Activated naive CD4-positive, alpha-beta T cell treated with anti-CD3 and anti-CD28 coated beads for 36 hours (primary cell): Measurements from ENCODE around the gene TOR1A. TPM values are rescaled to one million over a fixed set of nuclear protein-coding genes. Genes with fewer than 3 reads are reported as not detected.
A peak's percentile ranks its signal among the peaks of the same experiment; 100 is the strongest.

Experiments
- CTCF ChIA-PET: fragments of 350-600 bp; sonication (Branson Sonifier 250); formaldehyde crosslinking; loops from one replicate; lab custom pipeline; 2021; ENCODE audit warnings: antibody characterized with exemption; lab: Charles Lee
- DNase-seq: peaks from one replicate; pipeline ENCODE4 v3.0.0-alpha.2; 2020
- H3K27ac Mint-ChIP-seq: one replicate; pipeline ENCODE4 v1.8.0; 2021; ENCODE audit warnings: mild to moderate bottlenecking, mixed read lengths
- H3K27me3 Mint-ChIP-seq: one replicate; pipeline ENCODE4 v1.8.0; 2021; ENCODE audit warnings: low read depth, mixed read lengths
- H3K36me3 Mint-ChIP-seq: one replicate; pipeline ENCODE4 v1.8.0; 2021; ENCODE audit warnings: low read depth, mixed read lengths
- H3K4me1 Mint-ChIP-seq: one replicate; pipeline ENCODE4 v1.8.0; 2021; ENCODE audit warnings: low read depth, mixed read lengths
- H3K4me3 Mint-ChIP-seq: one replicate; pipeline ENCODE4 v1.8.0; 2021; ENCODE audit warnings: mild to moderate bottlenecking, moderate library complexity, mixed read lengths
- H3K9me3 Mint-ChIP-seq: one replicate; pipeline ENCODE4 v1.8.0; 2021; ENCODE audit warnings: mixed read lengths
- intact Hi-C: fragments of 100-400 bp; cut with micrococcal nuclease; formaldehyde crosslinking; loops from one replicate; pipeline ENCODE4 v1.15.1; 2023
- total RNA-seq, 2 experiments: library from RNA; stranded (reverse); gene quantifications; one replicate each; pipeline ENCODE4 v1.2.3, GENCODE V29; 2021

The TOR1A gene, protein sequence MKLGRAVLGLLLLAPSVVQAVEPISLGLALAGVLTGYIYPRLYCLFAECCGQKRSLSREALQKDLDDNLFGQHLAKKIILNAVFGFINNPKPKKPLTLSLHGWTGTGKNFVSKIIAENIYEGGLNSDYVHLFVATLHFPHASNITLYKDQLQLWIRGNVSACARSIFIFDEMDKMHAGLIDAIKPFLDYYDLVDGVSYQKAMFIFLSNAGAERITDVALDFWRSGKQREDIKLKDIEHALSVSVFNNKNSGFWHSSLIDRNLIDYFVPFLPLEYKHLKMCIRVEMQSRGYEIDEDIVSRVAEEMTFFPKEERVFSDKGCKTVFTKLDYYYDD
- 10 to 100 TPM; 26.2 to 28.2 TPM for total RNA-seq

DNA sequence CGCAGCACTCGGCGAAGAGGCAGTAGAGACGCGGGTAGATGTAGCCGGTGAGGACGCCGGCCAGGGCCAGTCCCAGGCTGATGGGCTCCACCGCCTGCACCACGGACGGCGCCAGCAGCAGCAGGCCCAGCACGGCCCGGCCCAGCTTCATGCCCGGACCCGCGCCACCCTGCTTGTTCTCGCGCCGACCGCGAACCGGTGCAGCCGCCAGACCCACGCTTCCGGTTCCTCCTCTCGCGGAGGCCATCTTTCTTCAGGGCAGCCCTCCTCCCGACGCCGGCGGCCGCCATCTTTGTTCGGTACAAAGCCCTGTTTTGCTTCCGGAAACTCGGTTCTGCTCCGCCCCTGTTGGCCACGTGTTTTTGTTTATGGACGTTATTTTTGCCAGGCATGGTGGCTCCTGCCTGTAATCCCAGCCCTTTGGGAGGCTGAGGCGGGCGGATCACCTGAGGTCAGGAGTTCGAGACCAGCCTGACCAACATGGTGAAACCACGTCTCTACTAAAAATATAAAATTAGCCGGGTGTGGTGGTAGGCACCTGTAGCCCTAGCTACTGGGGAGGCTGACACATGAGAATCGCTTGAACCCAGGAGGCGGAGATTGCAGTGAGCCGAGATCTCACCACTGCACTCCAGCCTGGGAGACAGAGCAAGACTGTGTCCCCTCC is at the start of gene TOR1A:
Gene TOR1A (minus strand): TSS at position 202 of the 667 bp plus-strand sequence. CDS start 51 bp downstream, at position 151.
- intact Hi-C loops = loop anchor here (1.0 to 10.0 kb wide), 4 partner anchors 11 to 1479 kb away; partner anchors contain the start of genes C9orf78, SLC27A4 and USP20
- CTCF ChIA-PET = no interaction called here
- Mint-ChIP-seq H3K36me3 (peaks cover 15% of the 10 kb centered on the region), H3K27ac (peak within 1 kb of the TSS; percentile 77), H3K27me3 (no peaks in the 10 kb centered on the region), H3K9me3 (no peaks in the 10 kb centered on the region), H3K4me3 (peak within 1 kb of the TSS; percentile 79), H3K4me1 (peaks cover 13% of the 10 kb centered on the region)
- peak; percentile 96 for DNase-seq

DNA sequence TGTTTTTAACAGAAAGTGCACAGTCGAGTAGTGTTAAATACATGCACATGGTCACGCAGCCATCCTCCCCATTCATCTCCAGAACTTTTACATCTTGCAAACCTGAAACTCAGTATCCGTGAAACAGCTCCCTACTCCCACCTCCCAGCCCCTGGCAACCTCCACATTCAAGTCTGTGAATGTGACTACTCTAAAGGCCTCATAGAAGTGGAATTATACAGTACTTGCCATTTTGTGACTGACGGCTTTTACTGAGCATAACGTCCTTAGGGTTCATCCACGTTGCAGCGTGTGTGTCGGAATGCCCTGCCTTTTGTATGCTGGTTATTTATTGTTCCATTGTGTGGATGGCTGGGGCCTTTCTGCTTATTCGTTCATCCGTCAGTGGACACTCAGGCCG is 47.1 kb upstream of the TOR1A start:
- Mint-ChIP-seq H3K4me3 (no peak overlapping the region), H3K27me3 (no peaks in the 10 kb centered on the region), H3K9me3 (no peaks in the 10 kb centered on the region), H3K27ac (peak overlapping the region; percentile 91), H3K4me1 (peaks cover 57% of the 10 kb centered on the region), H3K36me3 (peaks cover 25% of the 10 kb centered on the region)
- intact Hi-C loops = no loop called here
- CTCF ChIA-PET = no interaction called here
- DNase-seq = no peak

- peaks cover 35% of the 10 kb centered on the region for H3K36me3 Mint-ChIP-seq
Observed at GRCh38 chr9:129869585-129870501, 45.9 kb upstream of the TOR1A start.

GRCh38 chr9:129868872-129869486 is 45.0 kb upstream of the TOR1A start:
- intact Hi-C loops = loop anchor here (1.0 to 5.0 kb wide), 2 partner anchors 15 to 47 kb away; partner anchors contain the start of gene TOR1A
- peaks cover 72% of the 10 kb centered on the region for H3K4me1 Mint-ChIP-seq
- H3K9me3 Mint-ChIP-seq = no peaks in the 10 kb centered on the region
- H3K27ac Mint-ChIP-seq = peak overlapping the region; percentile 91
- H3K4me3 Mint-ChIP-seq = peak overlapping the region; percentile 66
- H3K36me3 Mint-ChIP-seq = peaks cover 32% of the 10 kb centered on the region
- peak; percentile 96 for DNase-seq
- H3K27me3 Mint-ChIP-seq = no peaks in the 10 kb centered on the region
- CTCF ChIA-PET = interaction anchor here (0.5 to 1.5 kb wide), 2 partner anchors 30 to 76 kb away, joined by 3 to 5 read pairs; no protein-coding TSS in a partner anchor

More at GRCh38 chr9:129869585-129870501, 45.9 kb upstream of the TOR1A start:
- Mint-ChIP-seq H3K27me3 (no peaks in the 10 kb centered on the region), H3K9me3 (no peaks in the 10 kb centered on the region), H3K27ac (peak overlapping the region; percentile 91), H3K4me1 (peaks cover 68% of the 10 kb centered on the region), H3K4me3 (peak overlapping the region; percentile 66)
- intact Hi-C loops = loop anchor here (1.0 to 5.0 kb wide), 2 partner anchors 14 to 48 kb away; partner anchors contain the start of gene TOR1A
- CTCF ChIA-PET = interaction anchor here (1.5 kb wide), 1 partner anchor 31 kb away, joined by 5 read pairs; no protein-coding TSS in a partner anchor
- no peak for DNase-seq

GRCh38 chr9:129868023-129868871 is 44.3 kb upstream of the TOR1A start:
- intact Hi-C loops = loop anchor here (5.0 kb wide), 1 partner anchor 46 kb away; the partner anchor contains the start of gene TOR1A
- CTCF ChIA-PET = interaction anchor here (1.5 kb wide), 1 partner anchor 30 kb away, joined by 5 read pairs; no protein-coding TSS in a partner anchor
- Mint-ChIP-seq H3K27me3 (no peaks in the 10 kb centered on the region), H3K36me3 (peaks cover 30% of the 10 kb centered on the region), H3K27ac (peak overlapping the region; percentile 91), H3K9me3 (no peaks in the 10 kb centered on the region), H3K4me3 (peak overlapping the region; percentile 66), H3K4me1 (peaks cover 76% of the 10 kb centered on the region)
- DNase-seq = no peak

- Mint-ChIP-seq H3K27me3 (no peaks in the 10 kb centered on the region), H3K4me3 (peak overlapping the region; percentile 45), H3K36me3 (peaks cover 31% of the 10 kb centered on the region), H3K9me3 (no peaks in the 10 kb centered on the region), H3K4me1 (peaks cover 80% of the 10 kb centered on the region), H3K27ac (peak overlapping the region; percentile 87)
- CTCF ChIA-PET = interaction anchor here (1.1 kb wide), 1 partner anchor 28 kb away, joined by 3 read pairs; no protein-coding TSS in a partner anchor
- peak; percentile 40 for DNase-seq
- intact Hi-C loops = loop anchor here (5.0 kb wide), 1 partner anchor 45 kb away; the partner anchor contains the start of gene TOR1A
Observed at GRCh38 chr9:129867136-129868022, 43.4 kb upstream of the TOR1A start.

DNA sequence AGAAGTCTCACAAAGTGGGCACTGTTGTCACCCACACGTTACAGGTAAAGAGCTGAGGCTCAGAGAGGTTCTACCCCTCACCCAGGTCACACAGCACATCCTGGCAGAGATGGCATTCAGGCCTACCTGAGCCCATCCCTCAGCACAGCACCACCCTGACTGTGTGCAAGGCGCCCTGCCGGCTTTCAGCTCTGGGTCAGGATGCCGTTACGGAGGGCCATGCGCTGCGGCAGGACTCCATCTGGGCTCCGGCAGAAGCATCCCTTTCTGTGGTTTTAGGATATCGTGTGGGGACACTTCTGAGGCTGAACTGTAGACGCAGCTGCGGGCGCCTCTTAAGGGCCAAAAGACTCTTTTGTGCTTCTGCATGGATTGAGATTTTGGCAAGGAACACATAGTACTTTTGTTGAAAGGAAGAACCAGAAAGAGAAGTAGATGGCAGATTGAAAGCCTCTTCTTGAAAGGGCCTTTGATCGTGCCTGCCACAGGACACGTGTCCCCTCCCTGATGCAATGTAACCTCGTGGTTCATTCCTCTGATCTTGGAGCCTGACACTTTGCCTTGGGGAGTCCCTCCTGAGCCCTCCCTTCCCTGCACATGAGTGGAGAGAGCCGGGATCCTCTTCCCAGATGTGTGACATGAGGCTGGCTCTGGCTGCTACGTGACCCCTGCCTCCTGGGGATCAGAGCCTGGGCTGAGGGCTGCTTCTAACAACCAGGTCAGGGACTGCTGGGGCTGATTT is 42.6 kb upstream of the TOR1A start:
- peaks cover 83% of the 10 kb centered on the region for H3K4me1 Mint-ChIP-seq

GRCh38 chr9:129865668-129866320 is 41.9 kb upstream of the TOR1A start:
- no peak for DNase-seq
- H3K9me3 Mint-ChIP-seq = no peaks in the 10 kb centered on the region
- no peaks in the 10 kb centered on the region for H3K27me3 Mint-ChIP-seq
- H3K4me1 Mint-ChIP-seq = peaks cover 85% of the 10 kb centered on the region
- H3K36me3 Mint-ChIP-seq = peaks cover 39% of the 10 kb centered on the region
- H3K27ac Mint-ChIP-seq = peak overlapping the region; percentile 93
- CTCF ChIA-PET = interaction anchor here (1.0 to 1.1 kb wide), 2 partner anchors 17 to 27 kb away, joined by 3 read pairs; no protein-coding TSS in a partner anchor
- intact Hi-C loops = loop anchor here (1.0 to 5.0 kb wide), 2 partner anchors 30 to 43 kb away; partner anchors contain the start of genes C9orf78, TOR1A and USP20
- peak overlapping the region; percentile 39 for H3K4me3 Mint-ChIP-seq

More for the DNA sequence above, 42.6 kb upstream of the TOR1A start:
- CTCF ChIA-PET = interaction anchor here (1.0 to 1.1 kb wide), 2 partner anchors 16 to 28 kb away, joined by 3 read pairs; no protein-coding TSS in a partner anchor
- peak; percentile 79 for DNase-seq
- Mint-ChIP-seq H3K27me3 (no peaks in the 10 kb centered on the region), H3K4me3 (peak overlapping the region; percentile 39), H3K9me3 (no peaks in the 10 kb centered on the region), H3K36me3 (peaks cover 36% of the 10 kb centered on the region), H3K27ac (peak overlapping the region; percentile 87)
- intact Hi-C loops = loop anchor here (1.0 to 5.0 kb wide), 2 partner anchors 31 to 44 kb away; partner anchors contain the start of genes C9orf78, TOR1A and USP20
